CD14-positive monocyte (primary cell): Measurements from ENCODE around the gene RERE. TPM values are rescaled to one million over a fixed set of nuclear protein-coding genes. Genes with fewer than 3 reads are reported as not detected.

Experiments
- DNase-seq, 3 donors: peaks; one replicate each; pipeline ENCODE4 v3.0.0-alpha.2; 2011 to 2022
- H2AFZ ChIP-seq: 2 replicates; pipeline ENCODE4 v1.6.0; 2012; ENCODE audit warnings: mild to moderate bottlenecking, low read depth, low read length, inconsistent platforms; ENCODE audit not compliant: insufficient read depth, poor library complexity, severe bottlenecking
- H3K27ac ChIP-seq, 2 donors: 1 replicate in 1 of 2; 2 replicates in 1 of 2; pipeline ENCODE4 v1.5.1; 2012 to 2013; ENCODE audit warnings: low read length in 2 of 2, control low read depth in 1 of 2, inconsistent platforms in 1 of 2, low read depth in 1 of 2, mild to moderate bottlenecking in 1 of 2
- H3K27me3 ChIP-seq, 2 donors: one replicate each; pipeline versions ENCODE4 v1.6.0 to v1.6.1; 2011 to 2013; ENCODE audit warnings: low read length in 2 of 2; ENCODE audit not compliant: control insufficient read depth in 2 of 2, insufficient read depth in 2 of 2
- H3K36me3 ChIP-seq, 2 donors: replicated peaks in 1 of 2; 1 replicate in 1 of 2; 2 replicates in 1 of 2; pipeline versions ENCODE4 v1.5.1 to v1.6.1; 2012 to 2013; ENCODE audit warnings: low read length in 2 of 2, control low read depth in 1 of 2, inconsistent platforms in 1 of 2, mild to moderate bottlenecking in 1 of 2; ENCODE audit not compliant: insufficient read depth in 2 of 2, control insufficient read depth in 1 of 2
- H3K4me1 ChIP-seq, 2 donors: 1 replicate in 1 of 2; 2 replicates in 1 of 2; pipeline versions ENCODE4 v1.5.1 to v1.6.1; 2012 to 2013; ENCODE audit warnings: low read length in 2 of 2, control low read depth in 1 of 2, inconsistent platforms in 1 of 2, mild to moderate bottlenecking in 1 of 2, moderate library complexity in 1 of 2; ENCODE audit not compliant: insufficient read depth in 2 of 2, control insufficient read depth in 1 of 2
- H3K4me2 ChIP-seq: replicated peaks from 2 replicates; pipeline ENCODE3; 2012; ENCODE audit warnings: low read length, moderate library complexity, mild to moderate bottlenecking; ENCODE audit not compliant: poor library complexity, severe bottlenecking; ENCODE audit errors: extremely low read depth
- H3K4me3 ChIP-seq, 3 experiments: fragments of 200-600 bp in 1 of 3; sonication (generic) in 1 of 3; replicated peaks in 1 of 3; 1 replicate in 2 of 3; 2 replicates in 1 of 3; pipeline ENCODE4 v1.5.1; 2011 to 2013; ENCODE audit warnings: low read length in 3 of 3, mild to moderate bottlenecking in 3 of 3, control low read depth in 2 of 3, low read depth in 2 of 3, inconsistent platforms in 1 of 3, moderate library complexity in 1 of 3
- H3K79me2 ChIP-seq: 2 replicates; pipeline ENCODE4 v1.6.0; 2012; ENCODE audit warnings: mild to moderate bottlenecking, control low read depth, inconsistent platforms, low read length, moderate library complexity; ENCODE audit not compliant: insufficient read depth
- H3K9ac ChIP-seq: 2 replicates; pipeline ENCODE4 v1.6.0; 2017; ENCODE audit warnings: low read length, mild to moderate bottlenecking; ENCODE audit not compliant: insufficient read depth, poor library complexity, severe bottlenecking
- H3K9me3 ChIP-seq, 2 donors: replicated peaks in 1 of 2; 1 replicate in 1 of 2; 2 replicates in 1 of 2; pipeline versions ENCODE4 v1.5.1 to v1.6.1; 2012 to 2013; ENCODE audit warnings: low read length in 2 of 2, control low read depth in 1 of 2; ENCODE audit not compliant: control insufficient read depth in 1 of 2, insufficient read depth in 1 of 2
- H4K20me1 ChIP-seq: 2 replicates; pipeline ENCODE4 v1.6.0; 2012; ENCODE audit warnings: mild to moderate bottlenecking, low read length, control low read depth, moderate library complexity; ENCODE audit not compliant: insufficient read depth
- H3K27ac Mint-ChIP-seq, 7 donors: one replicate each; pipeline ENCODE4 v1.8.0; 2020; ENCODE audit warnings: mild to moderate bottlenecking in 7 of 7, mixed read lengths in 7 of 7, moderate library complexity in 6 of 7, inconsistent platforms in 2 of 7
- H3K27me3 Mint-ChIP-seq, 3 donors: one replicate each; pipeline ENCODE4 v1.8.0; 2021 to 2022; ENCODE audit warnings: low read depth in 3 of 3, mild to moderate bottlenecking in 3 of 3, mixed read lengths in 3 of 3, moderate library complexity in 3 of 3, inconsistent platforms in 1 of 3
- H3K36me3 Mint-ChIP-seq, 2 donors: one replicate each; pipeline ENCODE4 v1.8.0; 2020; ENCODE audit warnings: mixed read lengths in 2 of 2, inconsistent platforms in 1 of 2, mild to moderate bottlenecking in 1 of 2
- H3K4me1 Mint-ChIP-seq: one replicate; pipeline ENCODE4 v1.8.0; 2020; ENCODE audit warnings: mild to moderate bottlenecking, mixed read lengths
- H3K4me3 Mint-ChIP-seq, 2 donors: one replicate each; pipeline ENCODE4 v1.8.0; 2020; ENCODE audit warnings: mild to moderate bottlenecking in 2 of 2, mixed read lengths in 2 of 2, moderate library complexity in 1 of 2
- H3K9me3 Mint-ChIP-seq, 7 donors: one replicate each; pipeline ENCODE4 v1.8.0; 2020 to 2022; ENCODE audit warnings: mixed read lengths in 7 of 7, mild to moderate bottlenecking in 6 of 7, moderate library complexity in 6 of 7, inconsistent platforms in 2 of 7
- WGBS: methylation state at CpG from one replicate; pipeline ENCODE4 v1.1.5; 2013; ENCODE audit warnings: missing lambda C conversion rate; ENCODE audit not compliant: insufficient coverage; 5-methylcytosine and 5-hydroxymethylcytosine counted together
- intact Hi-C, 2 donors: fragments of 100-400 bp; cut with micrococcal nuclease; formaldehyde crosslinking; loops; one replicate each; pipeline versions ENCODE4 v1.15.0 to v1.15.1; 2023
- polyA plus RNA-seq, 3 donors: library from polyadenylated mRNA; depleted of rRNA in 1 of 3; unstranded in 2 of 3; stranded (reverse) in 1 of 3; fragments of 300-500 nt in 2 of 3; fragments of >200 nt in 1 of 3; fragmentation: Illumina TruSeq in 2 of 3; gene quantifications; 1 replicate in 2 of 3; 2 replicates in 1 of 3; pipeline ENCODE4 v1.2.3, GENCODE V29; 2012 to 2021
- TF ChIP-seq, protein P1 (sequence below): fragments of 200-600 bp; IDR thresholded peaks from one replicate; pipeline ENCODE4 v1.8.0; 2022; ENCODE audit warnings: antibody characterized with exemption, mild to moderate bottlenecking

Gene RERE
- polyA plus RNA-seq, 3 donors = 1.2 to 19.4 (median 3.8) TPM

DNA sequence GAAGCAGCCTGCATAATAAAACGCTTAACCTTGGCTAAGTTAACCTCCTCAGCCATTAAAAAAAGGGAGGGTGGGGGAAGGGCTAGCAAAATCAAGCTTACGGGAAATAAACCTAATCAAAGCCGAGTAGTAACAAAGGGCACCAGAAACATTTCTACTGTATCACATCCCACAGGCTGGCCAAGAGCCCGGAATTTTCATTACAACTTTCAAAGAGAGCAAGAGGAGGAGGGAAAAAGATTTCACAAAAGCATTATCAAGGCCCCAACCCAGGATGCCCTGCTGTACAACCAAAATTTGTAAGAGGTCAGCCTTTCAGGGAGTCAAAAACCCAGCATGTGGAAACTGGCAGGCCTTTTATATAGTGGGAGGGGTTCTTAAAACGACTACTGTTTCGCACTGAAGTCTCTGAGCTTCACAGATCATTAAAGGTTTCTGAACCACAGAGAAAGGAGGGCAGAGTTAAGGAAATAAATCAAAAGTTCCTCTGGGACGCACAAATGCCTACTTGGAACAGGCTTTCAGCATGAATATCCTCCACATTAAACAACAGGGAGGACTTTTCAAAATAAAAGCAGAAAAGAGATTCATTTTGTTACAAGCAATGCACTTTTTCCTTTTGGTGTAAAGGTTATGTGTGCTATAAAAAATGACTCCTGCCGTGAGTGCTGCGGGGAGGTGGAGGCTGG, 409.1 kb downstream of the RERE start:
- Mint-ChIP-seq H3K4me3 (no peak overlapping the region), H3K36me3 (peaks cover 62 to 77% of the 10 kb centered on the region in 2 donors), H3K9me3 (no peaks in the 10 kb centered on the region), H3K27ac (peak overlapping the region in 5 of 7 donors; percentile 43 to 84 (median 66)), H3K27me3 (peaks cover 0 to 4% (median 0%) of the 10 kb centered on the region in 3 donors), H3K4me1 (peaks cover 30% of the 10 kb centered on the region)
- Histone ChIP-seq H3K36me3 (peaks cover 46 to 81% of the 10 kb centered on the region in 2 donors), H3K4me2 (no peak overlapping the region), H3K4me3 (no peak overlapping the region), H3K4me1 (peaks cover 10 to 14% of the 10 kb centered on the region in 2 donors), H3K9ac (no peak overlapping the region), H3K27ac (peak overlapping the region in 1 of 2 donors; percentile 14), H3K79me2 (peaks cover 86% of the 10 kb centered on the region), H2AFZ (no peak overlapping the region), H3K9me3 (no peaks in the 10 kb centered on the region), H4K20me1 (peaks cover 97% of the 10 kb centered on the region), H3K27me3 (no peaks in the 10 kb centered on the region)
- intact Hi-C loops = no loop called here
- no peak for DNase-seq
- TF ChIP-seq, protein P1, sequence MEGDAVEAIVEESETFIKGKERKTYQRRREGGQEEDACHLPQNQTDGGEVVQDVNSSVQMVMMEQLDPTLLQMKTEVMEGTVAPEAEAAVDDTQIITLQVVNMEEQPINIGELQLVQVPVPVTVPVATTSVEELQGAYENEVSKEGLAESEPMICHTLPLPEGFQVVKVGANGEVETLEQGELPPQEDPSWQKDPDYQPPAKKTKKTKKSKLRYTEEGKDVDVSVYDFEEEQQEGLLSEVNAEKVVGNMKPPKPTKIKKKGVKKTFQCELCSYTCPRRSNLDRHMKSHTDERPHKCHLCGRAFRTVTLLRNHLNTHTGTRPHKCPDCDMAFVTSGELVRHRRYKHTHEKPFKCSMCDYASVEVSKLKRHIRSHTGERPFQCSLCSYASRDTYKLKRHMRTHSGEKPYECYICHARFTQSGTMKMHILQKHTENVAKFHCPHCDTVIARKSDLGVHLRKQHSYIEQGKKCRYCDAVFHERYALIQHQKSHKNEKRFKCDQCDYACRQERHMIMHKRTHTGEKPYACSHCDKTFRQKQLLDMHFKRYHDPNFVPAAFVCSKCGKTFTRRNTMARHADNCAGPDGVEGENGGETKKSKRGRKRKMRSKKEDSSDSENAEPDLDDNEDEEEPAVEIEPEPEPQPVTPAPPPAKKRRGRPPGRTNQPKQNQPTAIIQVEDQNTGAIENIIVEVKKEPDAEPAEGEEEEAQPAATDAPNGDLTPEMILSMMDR = no peak
- 100% methylated on average over 2 of the region's 9 CpGs for WGBS

DNA sequence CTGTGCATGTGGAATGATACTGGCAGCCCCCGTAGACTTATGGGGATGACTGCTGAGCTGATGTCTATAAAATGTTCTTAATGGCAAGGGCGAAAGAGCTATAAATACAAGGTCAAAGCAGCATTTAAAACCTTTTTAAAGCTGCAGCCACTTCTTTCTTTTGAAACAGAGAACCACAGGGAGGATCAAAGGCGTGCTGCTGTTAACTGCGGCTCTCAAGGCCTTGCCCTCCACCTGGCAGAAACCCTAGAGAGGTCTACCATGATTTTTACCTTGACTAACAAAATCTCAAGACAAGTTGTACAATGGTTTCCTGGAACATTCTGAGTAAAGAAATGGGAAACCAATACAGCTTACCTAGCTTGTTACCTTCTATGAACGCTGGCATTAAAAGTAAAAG, 409.8 kb downstream of the RERE start:
- TF ChIP-seq, protein P1 = no peak
- Histone ChIP-seq H3K9ac (no peak overlapping the region), H2AFZ (no peak overlapping the region), H3K27me3 (no peaks in the 10 kb centered on the region), H3K36me3 (peaks cover 42 to 81% of the 10 kb centered on the region in 2 donors), H4K20me1 (peaks cover 97% of the 10 kb centered on the region), H3K27ac (no peak overlapping the region), H3K4me3 (no peak overlapping the region), H3K4me1 (peaks cover 10 to 14% of the 10 kb centered on the region in 2 donors), H3K4me2 (no peak overlapping the region), H3K79me2 (peaks cover 86% of the 10 kb centered on the region), H3K9me3 (no peaks in the 10 kb centered on the region)
- DNase-seq = no peak
- intact Hi-C loops = no loop called here
- Mint-ChIP-seq H3K4me3 (no peak overlapping the region), H3K9me3 (no peaks in the 10 kb centered on the region), H3K4me1 (peaks cover 30% of the 10 kb centered on the region), H3K27ac (no peak overlapping the region), H3K36me3 (peaks cover 59 to 80% of the 10 kb centered on the region in 2 donors), H3K27me3 (peaks cover 0 to 4% (median 0%) of the 10 kb centered on the region in 3 donors)
- WGBS = 100% methylated on average over 2 of the region's 5 CpGs
